Measurements from ENCODE around the gene GRXCR2. TPM values are rescaled to one million over a fixed set of nuclear protein-coding genes. Genes with fewer than 3 reads are reported as not detected.
"Not testable (repeated sequence)": the region's sequence is repeated elsewhere in the genome, so short reads cannot be mapped to it uniquely, and the experiment has no call there.

Gene GRXCR2
- total RNA-seq, 1 donor from 2014 or later, result not detected

- intact Hi-C loops (cut with DNase I), result no loop called here
- Histone ChIP-seq H3K27ac (no peak overlapping the region), H3K36me3 (no peaks in the 10 kb centered on the region), H3K4me1 (no peaks in the 10 kb centered on the region), H3K4me3 (no peak overlapping the region), H3K9me3 (no peaks in the 10 kb centered on the region), H3K27me3 (ENCODE audit: low read depth) (no peaks in the 10 kb centered on the region)
- ATAC-seq (peak in 1 of 2 donors; percentile 27), DNase-seq (no peak)
- TF ChIP-seq CTCF (IDR thresholded peaks at IDR 0.05), result no peak
These were observed 31.1 kb upstream of the GRXCR2 start for GRCh38 chr5:145903867-145904266.

GRCh38 chr5:145903113-145903512 lies 30.3 kb upstream of the GRXCR2 start:
- Histone ChIP-seq H3K9me3 (no peaks in the 10 kb centered on the region), H3K4me1 (no peaks in the 10 kb centered on the region), H3K27ac (no peak overlapping the region), H3K27me3 (ENCODE audit: low read depth) (no peaks in the 10 kb centered on the region), H3K36me3 (no peaks in the 10 kb centered on the region), H3K4me3 (no peak overlapping the region)
- no peak for ATAC-seq
- intact Hi-C loops (cut with DNase I), result no loop called here
- TF ChIP-seq CTCF (IDR thresholded peaks at IDR 0.05), result no peak
- DNase-seq, result no peak

GRCh38 chr5:145902421-145902820 lies 29.6 kb upstream of the GRXCR2 start:
- TF ChIP-seq CTCF (IDR thresholded peaks at IDR 0.05), result no peak
- ATAC-seq (no peak), DNase-seq (no peak)
- intact Hi-C loops (cut with DNase I), result no loop called here
- Histone ChIP-seq H3K27me3 (ENCODE audit: low read depth) (no peaks in the 10 kb centered on the region), H3K27ac (no peak overlapping the region), H3K36me3 (no peaks in the 10 kb centered on the region), H3K4me1 (no peaks in the 10 kb centered on the region), H3K4me3 (no peak overlapping the region), H3K9me3 (no peaks in the 10 kb centered on the region)

GRCh38 chr5:145898171-145898570 lies 25.4 kb upstream of the GRXCR2 start:
- H3K9me3 ChIP-seq, result no peaks in the 10 kb centered on the region
- H3K27ac ChIP-seq, result no peak overlapping the region
- intact Hi-C loops (cut with DNase I), result no loop called here
- H3K27me3 ChIP-seq (ENCODE audit: low read depth), result no peaks in the 10 kb centered on the region
- no peak for TF ChIP-seq CTCF (IDR thresholded peaks at IDR 0.05)
- no peaks in the 10 kb centered on the region for H3K4me1 ChIP-seq
- ATAC-seq (no peak), DNase-seq (no peak)
- no peaks in the 10 kb centered on the region for H3K36me3 ChIP-seq
- H3K4me3 ChIP-seq, result no peak overlapping the region

GRCh38 chr5:145891378-145891777 lies 18.6 kb upstream of the GRXCR2 start:
- ATAC-seq; H3K27ac ChIP-seq; H3K4me3 ChIP-seq; intact Hi-C loops (cut with DNase I); DNase-seq; H3K27me3 ChIP-seq (ENCODE audit: low read depth); H3K9me3 ChIP-seq; H3K4me1 ChIP-seq; H3K36me3 ChIP-seq: not testable (repeated sequence)

- intact Hi-C loops (cut with DNase I), result no loop called here
- no peak for TF ChIP-seq CTCF (IDR thresholded peaks at IDR 0.05)
- H3K4me1 ChIP-seq, result no peaks in the 10 kb centered on the region
- no peak for DNase-seq
- no peaks in the 10 kb centered on the region for H3K36me3 ChIP-seq
- H3K27me3 ChIP-seq (ENCODE audit: low read depth), result no peaks in the 10 kb centered on the region
- no peak overlapping the region for H3K4me3 ChIP-seq
- no peak overlapping the region for H3K27ac ChIP-seq
- no peaks in the 10 kb centered on the region for H3K9me3 ChIP-seq
- ATAC-seq, result no peak
These were observed 16.8 kb upstream of the GRXCR2 start for GRCh38 chr5:145889611-145890010.
